ENCODE measurements around the gene YWHAB.

The YWHAB gene

GRCh38 chr20:44911264-44911921 is 25.9 kb downstream of the YWHAB start:
- H3K4me3 ChIP-seq (replicated peaks in 1 of 2; ENCODE audit: low read depth in 2 of 2, low read length in 2 of 2) = no peak overlapping the region
- TF ChIP-seq, protein P1, sequence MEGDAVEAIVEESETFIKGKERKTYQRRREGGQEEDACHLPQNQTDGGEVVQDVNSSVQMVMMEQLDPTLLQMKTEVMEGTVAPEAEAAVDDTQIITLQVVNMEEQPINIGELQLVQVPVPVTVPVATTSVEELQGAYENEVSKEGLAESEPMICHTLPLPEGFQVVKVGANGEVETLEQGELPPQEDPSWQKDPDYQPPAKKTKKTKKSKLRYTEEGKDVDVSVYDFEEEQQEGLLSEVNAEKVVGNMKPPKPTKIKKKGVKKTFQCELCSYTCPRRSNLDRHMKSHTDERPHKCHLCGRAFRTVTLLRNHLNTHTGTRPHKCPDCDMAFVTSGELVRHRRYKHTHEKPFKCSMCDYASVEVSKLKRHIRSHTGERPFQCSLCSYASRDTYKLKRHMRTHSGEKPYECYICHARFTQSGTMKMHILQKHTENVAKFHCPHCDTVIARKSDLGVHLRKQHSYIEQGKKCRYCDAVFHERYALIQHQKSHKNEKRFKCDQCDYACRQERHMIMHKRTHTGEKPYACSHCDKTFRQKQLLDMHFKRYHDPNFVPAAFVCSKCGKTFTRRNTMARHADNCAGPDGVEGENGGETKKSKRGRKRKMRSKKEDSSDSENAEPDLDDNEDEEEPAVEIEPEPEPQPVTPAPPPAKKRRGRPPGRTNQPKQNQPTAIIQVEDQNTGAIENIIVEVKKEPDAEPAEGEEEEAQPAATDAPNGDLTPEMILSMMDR (IDR thresholded peaks at IDR 0.05; ENCODE audit: low read depth, low read length) = peak; percentile 43
- DNase-seq (ENCODE audit: low read depth in 2 of 2) = peak; percentile 52 to 71

- no peak for DNase-seq (ENCODE audit: low read depth in 2 of 2)
- TF ChIP-seq, protein P1 (IDR thresholded peaks at IDR 0.05; ENCODE audit: low read depth, low read length) = no peak
- H3K4me3 ChIP-seq (replicated peaks in 1 of 2; ENCODE audit: low read depth in 2 of 2, low read length in 2 of 2) = no peak overlapping the region
These were observed 26.7 kb downstream of the YWHAB start for GRCh38 chr20:44912189-44912588.

DNA sequence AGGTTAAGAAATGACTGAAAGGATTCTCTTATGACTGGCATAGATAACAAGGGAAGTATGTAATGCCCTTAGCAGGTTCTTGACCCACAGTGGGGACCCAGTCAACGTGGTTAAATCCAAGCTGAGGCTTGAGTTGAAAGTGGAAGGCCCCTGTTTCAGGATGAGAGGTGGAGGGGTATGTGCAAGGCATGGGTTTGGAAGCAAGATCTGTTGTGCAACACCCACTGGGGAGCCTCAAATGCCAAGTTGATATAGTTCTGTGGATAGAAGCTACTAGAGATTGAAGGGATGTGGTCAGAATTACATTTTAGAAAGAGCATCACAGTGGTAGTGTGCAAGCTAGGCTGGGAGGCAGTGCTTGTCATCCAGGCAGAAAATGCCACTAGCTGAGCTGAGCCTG is 29.4 kb downstream of the YWHAB start:
- TF ChIP-seq, protein P1 (IDR thresholded peaks at IDR 0.05; ENCODE audit: low read depth, low read length) = no peak
- DNase-seq (ENCODE audit: low read depth in 2 of 2) = no peak
- H3K4me3 ChIP-seq (replicated peaks in 1 of 2; ENCODE audit: low read depth in 2 of 2, low read length in 2 of 2) = no peak overlapping the region

DNA sequence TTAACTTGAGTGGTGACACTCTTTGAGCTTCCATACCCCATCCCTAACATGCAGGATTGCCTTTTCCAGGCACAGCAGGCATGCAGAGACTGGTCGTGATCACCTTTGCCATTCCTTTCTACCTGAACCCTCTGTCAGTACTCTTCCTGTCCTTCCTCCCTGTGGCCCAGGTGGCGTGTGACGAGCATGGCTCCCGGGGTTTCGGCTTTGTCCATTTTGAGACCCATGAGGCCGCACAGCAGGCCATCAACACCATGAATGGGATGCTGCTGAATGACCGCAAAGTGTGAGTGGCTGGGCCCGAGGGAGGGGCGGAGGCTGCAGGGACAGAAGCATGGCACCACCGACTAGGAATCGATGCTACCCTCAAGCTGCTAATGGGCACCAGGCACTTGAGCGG is 31.1 kb downstream of the YWHAB start:
- H3K4me3 ChIP-seq (replicated peaks in 1 of 2; ENCODE audit: low read depth in 2 of 2, low read length in 2 of 2) = no peak overlapping the region
- TF ChIP-seq, protein P1 (IDR thresholded peaks at IDR 0.05; ENCODE audit: low read depth, low read length) = no peak
- no peak for DNase-seq (ENCODE audit: low read depth in 2 of 2)

GRCh38 chr20:44917399-44917798 is 31.9 kb downstream of the YWHAB start:
- no peak overlapping the region for H3K4me3 ChIP-seq (replicated peaks in 1 of 2; ENCODE audit: low read depth in 2 of 2, low read length in 2 of 2)
- DNase-seq (ENCODE audit: low read depth in 2 of 2) = no peak
- TF ChIP-seq, protein P1 (IDR thresholded peaks at IDR 0.05; ENCODE audit: low read depth, low read length) = no peak

DNA sequence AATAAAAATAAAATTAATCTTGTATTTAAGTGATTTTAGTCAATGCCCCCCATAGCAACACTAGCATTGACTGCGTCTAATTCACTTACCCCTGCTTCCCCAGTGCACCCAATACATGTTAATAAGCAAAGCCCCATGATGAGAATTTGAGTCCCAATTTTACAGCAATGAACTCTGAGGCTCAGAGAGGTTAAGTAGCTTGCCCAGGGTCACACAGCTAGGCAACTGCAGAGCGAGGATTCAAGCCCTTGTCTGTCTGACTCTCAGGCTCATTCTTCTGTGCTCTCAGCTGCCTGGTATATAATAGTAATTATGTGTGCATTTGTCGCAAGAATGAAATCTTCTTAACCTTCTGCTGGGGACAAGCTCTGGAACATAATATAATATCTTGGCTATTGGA is 32.8 kb downstream of the YWHAB start:
- DNase-seq (ENCODE audit: low read depth in 2 of 2) = no peak
- H3K4me3 ChIP-seq (replicated peaks in 1 of 2; ENCODE audit: low read depth in 2 of 2, low read length in 2 of 2) = no peak overlapping the region
- TF ChIP-seq, protein P1 (IDR thresholded peaks at IDR 0.05; ENCODE audit: low read depth, low read length) = no peak

GRCh38 chr20:44918761-44919160 is 33.3 kb downstream of the YWHAB start:
- TF ChIP-seq, protein P1 (IDR thresholded peaks at IDR 0.05; ENCODE audit: low read depth, low read length) = no peak
- no peak overlapping the region for H3K4me3 ChIP-seq (replicated peaks in 1 of 2; ENCODE audit: low read depth in 2 of 2, low read length in 2 of 2)
- DNase-seq (ENCODE audit: low read depth in 2 of 2) = no peak

Measured in cardiac fibroblast (primary cell).